Hepatocyte (in vitro differentiated cells): Measurements from ENCODE around the gene FRRS1L. TPM values are rescaled to one million over a fixed set of nuclear protein-coding genes. Genes with fewer than 3 reads are reported as not detected.

Experiments
- DNase-seq: peaks from one replicate; pipeline ENCODE4 v3.0.0-alpha.2; 2016; ENCODE audit warnings: low spot score
- H2AFZ ChIP-seq: fragments of 200-600 bp; sonication (generic); 2 replicates; pipeline ENCODE4 v1.6.0; 2016; ENCODE audit warnings: antibody characterized with exemption, mild to moderate bottlenecking
- H3K27ac ChIP-seq: fragments of 200-600 bp; sonication (generic); 2 replicates; pipeline ENCODE4 v1.5.1; 2016; ENCODE audit warnings: mild to moderate bottlenecking
- H3K27me3 ChIP-seq: fragments of 200-600 bp; sonication (generic); 2 replicates; pipeline ENCODE4 v1.6.1; 2016
- H3K36me3 ChIP-seq: fragments of 200-600 bp; sonication (generic); replicated peaks from 2 replicates; pipeline ENCODE4 v1.5.1; 2016; ENCODE audit warnings: low read depth; ENCODE audit not compliant: insufficient read depth
- H3K4me1 ChIP-seq: fragments of 200-600 bp; sonication (generic); 2 replicates; pipeline ENCODE4 v1.5.1; 2016; ENCODE audit warnings: mild to moderate bottlenecking, moderate library complexity; ENCODE audit not compliant: insufficient read depth
- H3K4me2 ChIP-seq: fragments of 200-600 bp; sonication (generic); 2 replicates; pipeline ENCODE4 v1.6.0; 2016
- H3K4me3 ChIP-seq: fragments of 200-600 bp; sonication (generic); 2 replicates; pipeline ENCODE4 v1.5.1; 2016; ENCODE audit warnings: mild to moderate bottlenecking
- H3K79me2 ChIP-seq: fragments of 200-600 bp; sonication (generic); 2 replicates; pipeline ENCODE4 v1.6.0; 2017; ENCODE audit warnings: mild to moderate bottlenecking
- H3K9me2 ChIP-seq: fragments of 200-600 bp; sonication (generic); replicated peaks from 2 replicates; pipeline ENCODE4 v1.6.0; 2017; ENCODE audit warnings: mild to moderate bottlenecking; ENCODE audit not compliant: insufficient read depth
- H3K9me3 ChIP-seq: fragments of 200-600 bp; sonication (generic); 2 replicates; pipeline ENCODE4 v1.5.1; 2016; ENCODE audit warnings: low read depth, mild to moderate bottlenecking
- H4K20me1 ChIP-seq: fragments of 200-600 bp; sonication (generic); 2 replicates; pipeline ENCODE4 v1.6.0; 2016; ENCODE audit warnings: mild to moderate bottlenecking; ENCODE audit not compliant: insufficient read depth, poor library complexity, severe bottlenecking
- CTCF ChIP-seq: fragments of 200-600 bp; sonication (generic); IDR thresholded peaks from 2 replicates; pipeline ENCODE4 v1.5.1; 2016; ENCODE audit warnings: antibody characterized with exemption, mild to moderate bottlenecking; ENCODE audit not compliant: poor library complexity
- EZH2 ChIP-seq: fragments of 200-600 bp; sonication (generic); IDR thresholded peaks from 2 replicates; pipeline ENCODE4 v1.6.1; 2016; ENCODE audit warnings: antibody characterized with exemption, mild to moderate bottlenecking, borderline replicate concordance
- EZH2phosphoT487 ChIP-seq: fragments of 200-600 bp; sonication (generic); IDR thresholded peaks from one replicate; pipeline ENCODE4 v1.6.1; 2018; ENCODE audit warnings: antibody characterized with exemption, mild to moderate bottlenecking, low read depth, moderate library complexity; ENCODE audit not compliant: unreplicated experiment, severe bottlenecking
- WGBS: methylation state at CpG from one replicate; pipeline ENCODE4 v1.1.6; 2016; ENCODE audit warnings: low lambda C conversion rate; ENCODE audit errors: missing lambda C conversion rate; 5-methylcytosine and 5-hydroxymethylcytosine counted together
- polyA plus RNA-seq: library from polyadenylated mRNA; unstranded; fragments of >200 nt; fragmentation: Nextera tagmentation; extraction: Ambion mirVana; gene quantifications from 2 replicates; pipeline ENCODE4 v1.2.1, GENCODE V29; 2016
- total RNA-seq: library from RNA; depleted of rRNA; stranded (reverse); fragments of >200 nt; gene quantifications from 2 replicates; pipeline ENCODE4 v1.2.3, GENCODE V29; 2014

Gene FRRS1L
- total and polyA plus RNA-seq, 2 experiments from 2014 or later = 2.6 to 4.4 TPM

DNA sequence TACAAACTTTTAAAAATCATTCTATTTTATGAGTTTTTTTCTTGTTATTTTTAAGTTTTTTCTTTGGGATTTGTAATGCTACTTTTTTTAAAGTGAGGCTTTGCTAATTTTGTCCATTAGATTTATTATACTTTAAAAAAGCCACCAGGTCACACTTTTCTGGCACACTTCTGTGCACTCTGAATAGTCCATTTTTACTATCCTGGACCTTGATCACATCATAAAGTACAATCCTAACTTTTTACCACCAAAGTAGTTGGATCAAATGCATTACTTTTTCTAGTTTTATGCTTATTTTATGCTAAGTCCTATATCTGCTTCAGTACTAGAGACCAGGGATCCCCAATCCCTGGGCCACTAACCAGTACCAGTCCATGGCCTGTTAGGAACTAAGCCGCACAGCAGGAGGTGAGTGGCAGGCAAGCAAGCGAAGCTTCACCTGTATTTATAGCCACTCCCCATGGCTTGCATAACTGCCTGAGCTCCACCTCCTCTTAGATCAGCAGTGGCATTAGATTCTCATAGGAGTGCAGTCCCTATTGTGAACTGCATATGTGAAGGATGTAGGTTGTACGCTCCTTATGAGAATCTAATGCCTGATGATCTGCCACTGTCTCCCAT is 16.0 kb downstream of the FRRS1L start:
- no peaks in the 10 kb centered on the region for H3K36me3 ChIP-seq
- H3K9me3 ChIP-seq = no peaks in the 10 kb centered on the region
- no peak for DNase-seq
- H3K4me3 ChIP-seq = no peak overlapping the region
- H3K4me2 ChIP-seq = no peak overlapping the region
- H2AFZ ChIP-seq = no peak overlapping the region
- H3K27ac ChIP-seq = no peak overlapping the region
- TF ChIP-seq EZH2 (no peak), EZH2phosphoT487 (no peak), CTCF (no peak)
- no peaks in the 10 kb centered on the region for H3K9me2 ChIP-seq
- H3K4me1 ChIP-seq = no peaks in the 10 kb centered on the region
- H3K27me3 ChIP-seq = no peaks in the 10 kb centered on the region
- H4K20me1 ChIP-seq = no peaks in the 10 kb centered on the region
- H3K79me2 ChIP-seq = no peaks in the 10 kb centered on the region
- WGBS = 99% methylated on average over 3 of the region's 3 CpGs

DNA sequence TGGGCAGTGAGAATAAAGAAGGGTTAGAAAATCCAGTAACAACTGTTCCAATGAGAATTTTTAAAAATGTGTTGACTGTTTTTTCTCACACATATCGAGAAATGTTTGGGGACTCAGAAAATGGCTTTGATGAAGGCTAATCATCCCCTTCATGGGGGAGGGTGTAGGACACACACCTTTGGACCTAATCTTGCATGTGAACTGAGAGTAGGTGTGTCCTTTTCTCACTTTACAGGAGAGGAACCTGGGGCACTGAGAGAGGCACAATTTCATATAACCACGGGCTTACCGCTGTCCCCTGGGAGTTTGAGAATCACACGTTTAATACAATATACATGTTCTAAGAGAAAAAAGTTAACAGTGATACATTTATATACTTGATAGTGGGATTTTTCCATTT is 17.3 kb downstream of the FRRS1L start:
- Histone ChIP-seq H4K20me1 (no peaks in the 10 kb centered on the region), H3K9me2 (no peaks in the 10 kb centered on the region), H3K4me1 (no peaks in the 10 kb centered on the region), H3K4me2 (no peak overlapping the region), H3K27ac (no peak overlapping the region), H3K4me3 (no peak overlapping the region), H2AFZ (no peak overlapping the region), H3K79me2 (no peaks in the 10 kb centered on the region), H3K27me3 (no peaks in the 10 kb centered on the region), H3K9me3 (no peaks in the 10 kb centered on the region), H3K36me3 (no peaks in the 10 kb centered on the region)
- no peak for DNase-seq
- TF ChIP-seq EZH2 (no peak), CTCF (no peak), EZH2phosphoT487 (no peak)
- WGBS = 96% methylated on average over 4 of the region's 4 CpGs

GRCh38 chr9:109149089-109149488 is 18.0 kb downstream of the FRRS1L start:
- no peaks in the 10 kb centered on the region for H3K27me3 ChIP-seq
- no peak for DNase-seq
- H3K27ac ChIP-seq = no peak overlapping the region
- no peak overlapping the region for H3K4me3 ChIP-seq
- H3K4me2 ChIP-seq = no peak overlapping the region
- H3K79me2 ChIP-seq = no peaks in the 10 kb centered on the region
- no peak overlapping the region for H2AFZ ChIP-seq
- TF ChIP-seq EZH2phosphoT487 (no peak), EZH2 (no peak)
- no peaks in the 10 kb centered on the region for H3K4me1 ChIP-seq
- no peaks in the 10 kb centered on the region for H3K9me3 ChIP-seq
- no peaks in the 10 kb centered on the region for H3K36me3 ChIP-seq
- no peaks in the 10 kb centered on the region for H4K20me1 ChIP-seq
- WGBS = 90% methylated on average over 5 of the region's 5 CpGs
- H3K9me2 ChIP-seq = no peaks in the 10 kb centered on the region

DNA sequence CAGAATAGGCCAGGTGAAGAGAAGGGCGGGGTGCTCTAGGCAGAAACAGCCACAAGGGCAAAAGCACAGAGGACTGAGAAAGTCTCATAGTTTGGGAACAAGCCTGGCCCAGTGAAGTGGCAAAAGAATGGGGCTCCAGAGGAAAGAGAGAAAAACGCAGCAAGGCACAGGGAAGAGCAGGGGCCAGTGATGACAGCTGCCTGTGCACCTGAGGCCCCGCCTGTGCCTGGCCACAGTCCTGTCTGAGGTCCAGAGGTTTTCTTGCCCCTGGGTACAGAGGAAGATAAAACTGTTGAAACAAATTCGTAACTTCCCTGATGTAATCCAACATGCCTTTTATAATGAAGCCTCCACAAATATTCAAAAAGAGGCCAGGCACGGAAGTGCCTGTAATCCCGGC is 22.0 kb downstream of the FRRS1L start:
- H3K36me3 ChIP-seq = no peaks in the 10 kb centered on the region
- H3K4me1 ChIP-seq = no peaks in the 10 kb centered on the region
- H4K20me1 ChIP-seq = no peaks in the 10 kb centered on the region
- no peaks in the 10 kb centered on the region for H3K9me2 ChIP-seq
- H2AFZ ChIP-seq = no peak overlapping the region
- no peaks in the 10 kb centered on the region for H3K9me3 ChIP-seq
- H3K4me3 ChIP-seq = no peak overlapping the region
- no peak overlapping the region for H3K27ac ChIP-seq
- H3K79me2 ChIP-seq = no peaks in the 10 kb centered on the region
- WGBS = 96% methylated on average over 6 of the region's 6 CpGs
- no peaks in the 10 kb centered on the region for H3K27me3 ChIP-seq
- TF ChIP-seq CTCF = no peak
- TF ChIP-seq EZH2 = no peak
- no peak for TF ChIP-seq EZH2phosphoT487
- DNase-seq = no peak
- no peak overlapping the region for H3K4me2 ChIP-seq
